Neuronal stem cell (in vitro differentiated cells): ENCODE results near the gene RANBP1.
A peak's percentile ranks its signal among the peaks of the same experiment; 100 is the strongest.

Source experiments
- DNase-seq: peaks from one replicate; pipeline ENCODE4 v3.0.0-alpha.2; 2013; ENCODE audit warnings: low spot score
- H2AFZ ChIP-seq: one replicate; pipeline ENCODE4 v1.6.1; 2013; ENCODE audit warnings: mild to moderate bottlenecking, low read length, inconsistent platforms
- H2AK5ac ChIP-seq: 2 replicates; pipeline ENCODE4 v1.6.1; 2013; ENCODE audit warnings: low read depth, mild to moderate bottlenecking, inconsistent platforms, low read length, moderate library complexity, mixed read lengths
- H2BK120ac ChIP-seq: 2 replicates; pipeline ENCODE4 v1.6.1; 2013; ENCODE audit warnings: low read depth, mild to moderate bottlenecking, inconsistent platforms, low read length, moderate library complexity, mixed read lengths
- H2BK12ac ChIP-seq: one replicate; pipeline ENCODE4 v1.6.1; 2013; ENCODE audit warnings: low read length, inconsistent platforms
- H2BK15ac ChIP-seq: 2 replicates; pipeline ENCODE4 v1.6.1; 2013; ENCODE audit warnings: mild to moderate bottlenecking, low read length, inconsistent platforms, mixed read lengths
- H2BK5ac ChIP-seq: one replicate; pipeline ENCODE4 v1.6.1; 2013; ENCODE audit warnings: inconsistent platforms, mild to moderate bottlenecking, low read length, moderate library complexity
- H3K14ac ChIP-seq: one replicate; pipeline ENCODE4 v1.6.1; 2013; ENCODE audit warnings: low read length, inconsistent platforms
- H3K18ac ChIP-seq: 2 replicates; pipeline ENCODE4 v1.6.1; 2013; ENCODE audit warnings: low read length, inconsistent platforms
- H3K23ac ChIP-seq: 2 replicates; pipeline ENCODE4 v1.6.1; 2013; ENCODE audit warnings: low read depth, mild to moderate bottlenecking, mixed read lengths, low read length, inconsistent platforms; ENCODE audit not compliant: poor library complexity
- H3K27ac ChIP-seq: replicated peaks from 3 replicates; pipeline ENCODE4 v1.5.1; 2013; ENCODE audit warnings: low read length, inconsistent platforms
- H3K27me3 ChIP-seq, 3 experiments: 2 replicates each; pipeline ENCODE4 v1.6.1; 2013; ENCODE audit warnings: low read length in 3 of 3, mild to moderate bottlenecking in 2 of 3, inconsistent platforms in 1 of 3, low read depth in 1 of 3, mixed read lengths in 1 of 3, moderate library complexity in 1 of 3; ENCODE audit not compliant: control insufficient read depth in 3 of 3, insufficient read depth in 3 of 3
- H3K36me3 ChIP-seq, 2 donors: replicated peaks in 1 of 2; 2 replicates each; pipeline ENCODE4 v1.6.1; 2013; ENCODE audit warnings: low read length in 2 of 2; ENCODE audit not compliant: control insufficient read depth in 2 of 2, insufficient read depth in 2 of 2
- H3K4ac ChIP-seq: 2 replicates; pipeline ENCODE4 v1.6.1; 2013; ENCODE audit warnings: inconsistent platforms, mild to moderate bottlenecking, low read length, moderate library complexity
- H3K4me1 ChIP-seq, 2 donors: 1 replicate in 1 of 2; 2 replicates in 1 of 2; pipeline ENCODE4 v1.6.1; 2013; ENCODE audit warnings: low read length in 2 of 2, low read depth in 1 of 2; ENCODE audit not compliant: control insufficient read depth in 2 of 2, insufficient read depth in 1 of 2
- H3K4me2 ChIP-seq: one replicate; pipeline ENCODE4 v1.6.1; 2013; ENCODE audit warnings: mild to moderate bottlenecking, low read length, inconsistent platforms; ENCODE audit not compliant: insufficient read depth, poor library complexity, severe bottlenecking
- H3K4me3 ChIP-seq, 2 donors: 2 replicates each; pipeline ENCODE4 v1.5.1; 2013; ENCODE audit warnings: low read length in 2 of 2, mild to moderate bottlenecking in 2 of 2, inconsistent platforms in 1 of 2, moderate library complexity in 1 of 2
- H3K79me1 ChIP-seq: one replicate; pipeline ENCODE4 v1.6.1; 2013; ENCODE audit warnings: low read depth, mild to moderate bottlenecking, inconsistent platforms, low read length, moderate library complexity
- H3K9ac ChIP-seq: one replicate; pipeline ENCODE4 v1.6.1; 2013; ENCODE audit warnings: mild to moderate bottlenecking, low read depth, low read length, inconsistent platforms; ENCODE audit not compliant: poor library complexity
- H3K9me3 ChIP-seq, 2 donors: replicated peaks in 1 of 2; 2 replicates each; pipeline versions ENCODE3 to v1.6.1; 2013; ENCODE audit warnings: low read length in 2 of 2, mild to moderate bottlenecking in 2 of 2, inconsistent platforms in 1 of 2, low read depth in 1 of 2, mixed read lengths in 1 of 2, moderate library complexity in 1 of 2; ENCODE audit not compliant: control insufficient read depth in 2 of 2, insufficient read depth in 1 of 2
- H4K8ac ChIP-seq: one replicate; pipeline ENCODE4 v1.6.1; 2013; ENCODE audit warnings: low read depth, mild to moderate bottlenecking, inconsistent platforms, low read length, moderate library complexity
- H4K91ac ChIP-seq: one replicate; pipeline ENCODE4 v1.6.1; 2013; ENCODE audit warnings: low read length, low read depth, mild to moderate bottlenecking, inconsistent platforms; ENCODE audit not compliant: poor library complexity
- WGBS, 2 donors: extraction: QIAGEN DNeasy Blood & Tissue Kit; methylation state at CpG; one replicate each; pipeline ENCODE4 v1.1.7; 2013; ENCODE audit warnings: missing lambda C conversion rate in 2 of 2, mixed read lengths in 1 of 2; ENCODE audit not compliant: insufficient read length in 2 of 2, insufficient replicate concordance in 1 of 2; ENCODE audit errors: extremely low coverage in 2 of 2; 5-methylcytosine and 5-hydroxymethylcytosine counted together

The RANBP1 gene

DNA sequence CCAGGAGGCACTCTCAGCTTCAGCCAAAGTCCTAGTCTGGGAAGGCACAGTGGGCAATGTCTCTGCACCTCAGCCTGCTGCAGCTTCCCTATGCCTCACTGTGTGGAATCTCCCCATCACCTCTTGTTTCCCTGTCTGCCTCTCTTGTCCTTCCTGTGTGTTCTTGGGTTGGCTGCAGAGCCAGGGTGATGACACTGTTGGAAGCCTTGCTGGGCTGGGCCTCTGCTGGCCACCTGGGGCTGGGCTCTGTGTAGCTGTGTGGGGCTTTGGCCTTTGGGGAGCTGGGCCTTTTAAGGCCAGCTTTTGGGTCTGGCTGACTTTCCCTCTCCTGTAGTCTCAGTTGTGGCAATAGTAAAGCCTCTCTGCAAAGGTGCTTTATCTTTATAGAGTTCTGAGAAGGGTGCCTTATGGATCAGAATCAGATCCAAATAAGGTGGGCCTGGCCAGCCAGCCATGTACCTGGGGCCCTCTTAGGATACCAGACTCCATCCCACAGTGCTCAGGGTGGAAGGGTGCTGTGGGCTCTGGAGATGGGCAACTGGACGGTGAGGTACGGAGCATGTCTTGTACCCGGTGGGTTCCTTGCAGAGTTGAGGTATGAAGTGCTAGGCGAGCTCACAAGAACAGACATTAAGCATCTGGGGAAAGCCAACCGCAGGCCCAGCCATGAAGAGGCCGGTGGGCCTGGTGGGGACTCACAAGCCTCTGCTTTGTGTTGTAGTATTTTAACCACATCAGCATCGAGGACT is 10.3 kb upstream of the RANBP1 start:
- Histone ChIP-seq H2BK12ac (no peak overlapping the region), H3K9ac (peak overlapping the region; percentile 18), H3K4me1 (no peaks in the 10 kb centered on the region), H4K91ac (no peak overlapping the region), H3K14ac (no peak overlapping the region), H3K27me3 (no peaks in the 10 kb centered on the region), H3K79me1 (peaks cover 20% of the 10 kb centered on the region), H2BK120ac (no peak overlapping the region), H2AFZ (no peak overlapping the region), H2BK5ac (no peak overlapping the region), H3K9me3 (peaks cover 0 to 2% of the 10 kb centered on the region in 2 donors), H3K4ac (no peak overlapping the region), H3K4me2 (no peak overlapping the region), H3K18ac (no peak overlapping the region), H3K4me3 (no peak overlapping the region), H3K36me3 (peaks cover 78 to 96% of the 10 kb centered on the region in 2 donors), H2BK15ac (no peak overlapping the region), H3K27ac (no peak overlapping the region), H4K8ac (no peak overlapping the region), H2AK5ac (no peak overlapping the region), H3K23ac (no peak overlapping the region)
- no CpG with 5 or more reads among the region's 7 CpGs for WGBS, 2 donors
- DNase-seq = no peak

DNA sequence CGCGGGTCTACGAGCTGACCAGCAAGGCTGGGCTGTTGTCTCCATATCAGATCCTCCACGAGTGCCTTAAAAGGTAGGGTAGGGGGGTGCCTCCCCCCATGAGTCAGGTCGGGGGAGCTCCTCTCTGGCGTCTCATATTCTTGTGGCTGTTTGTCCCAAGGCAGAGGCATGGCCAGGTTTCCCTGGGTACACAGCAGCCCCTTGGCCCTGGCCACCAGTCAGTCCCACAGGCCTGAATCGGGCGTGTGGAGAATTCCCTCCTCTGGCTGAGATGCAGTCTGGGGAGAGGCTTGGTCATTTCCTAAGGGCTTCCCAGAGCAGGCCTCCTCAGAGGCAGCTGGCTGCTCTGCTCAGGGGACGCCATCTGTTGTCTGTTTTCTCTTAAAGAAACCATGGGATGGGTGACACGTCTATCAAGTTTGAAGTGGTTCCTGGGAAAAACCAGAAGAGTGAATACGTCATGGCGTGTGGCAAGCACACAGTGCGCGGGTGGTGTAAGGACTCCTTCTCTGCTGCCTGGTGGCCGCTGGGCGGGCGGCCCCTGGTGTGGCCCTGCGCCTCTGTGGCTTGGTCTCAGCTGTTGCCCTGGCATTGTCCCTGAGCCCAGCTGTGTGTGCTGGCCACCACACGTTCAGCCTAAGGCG is 9.6 kb upstream of the RANBP1 start:
- H3K23ac ChIP-seq = no peak overlapping the region
- WGBS, 2 donors = no CpG with 5 or more reads among the region's 20 CpGs
- H3K18ac ChIP-seq = no peak overlapping the region
- no peak overlapping the region for H3K14ac ChIP-seq
- H4K91ac ChIP-seq = no peak overlapping the region
- H3K9me3 ChIP-seq = peaks cover 0 to 2% of the 10 kb centered on the region in 2 donors
- no peaks in the 10 kb centered on the region for H3K4me1 ChIP-seq
- no peak for DNase-seq
- no peak overlapping the region for H2BK120ac ChIP-seq
- no peak overlapping the region for H3K4me2 ChIP-seq
- H3K27me3 ChIP-seq = no peaks in the 10 kb centered on the region
- peak overlapping the region in 1 of 2 donors; percentile 18 for H3K4me3 ChIP-seq
- no peak overlapping the region for H2AK5ac ChIP-seq
- peak overlapping the region; percentile 75 for H4K8ac ChIP-seq
- no peak overlapping the region for H2BK15ac ChIP-seq
- H3K4ac ChIP-seq = no peak overlapping the region
- H3K79me1 ChIP-seq = peaks cover 20% of the 10 kb centered on the region
- no peak overlapping the region for H3K27ac ChIP-seq
- H2BK12ac ChIP-seq = no peak overlapping the region
- H3K9ac ChIP-seq = peak overlapping the region; percentile 57
- peaks cover 82 to 98% of the 10 kb centered on the region in 2 donors for H3K36me3 ChIP-seq
- no peak overlapping the region for H2AFZ ChIP-seq
- H2BK5ac ChIP-seq = no peak overlapping the region

- Histone ChIP-seq H3K18ac (no peak overlapping the region), H3K27ac (no peak overlapping the region), H2AK5ac (no peak overlapping the region), H3K9me3 (peaks cover 0 to 2% of the 10 kb centered on the region in 2 donors), H3K9ac (peak overlapping the region; percentile 57), H3K4me3 (no peak overlapping the region), H2AFZ (no peak overlapping the region), H3K79me1 (peaks cover 20% of the 10 kb centered on the region), H3K4me1 (no peaks in the 10 kb centered on the region), H2BK15ac (no peak overlapping the region), H2BK120ac (no peak overlapping the region), H3K36me3 (peaks cover 84 to 98% of the 10 kb centered on the region in 2 donors), H3K4ac (no peak overlapping the region), H3K4me2 (no peak overlapping the region), H4K91ac (no peak overlapping the region), H3K27me3 (no peaks in the 10 kb centered on the region), H4K8ac (peak overlapping the region; percentile 75), H3K14ac (no peak overlapping the region), H3K23ac (no peak overlapping the region), H2BK5ac (no peak overlapping the region), H2BK12ac (no peak overlapping the region)
- no CpG with 5 or more reads among the region's 10 CpGs for WGBS, 2 donors
- DNase-seq = no peak
These were observed 9.1 kb upstream of the RANBP1 start for GRCh38 chr22:20106849-20107237.

DNA sequence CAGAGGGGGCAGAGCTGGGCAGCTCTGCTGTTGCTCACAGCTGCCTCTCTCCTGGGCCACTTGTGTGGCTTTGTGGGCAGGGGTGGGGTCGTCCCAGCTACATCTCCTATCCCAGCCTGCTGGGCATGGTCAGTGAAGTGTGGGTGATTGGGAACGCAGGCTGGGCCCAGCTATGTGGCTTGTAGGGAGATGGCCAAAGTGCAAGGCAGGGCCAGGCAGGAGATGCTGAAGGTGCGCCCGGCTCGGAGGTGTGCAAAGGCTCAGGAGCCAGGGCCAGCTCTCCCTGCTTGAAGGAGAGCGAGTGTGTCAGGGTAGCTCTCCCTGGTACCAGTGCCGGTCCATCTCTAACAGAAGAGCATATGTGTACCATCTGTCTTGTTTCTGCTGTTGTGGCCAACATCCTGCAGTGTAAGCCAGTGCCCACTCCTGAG is 8.4 kb upstream of the RANBP1 start:
- Histone ChIP-seq H3K18ac (no peak overlapping the region), H3K27ac (no peak overlapping the region), H3K36me3 (peaks cover 84 to 98% of the 10 kb centered on the region in 2 donors), H2BK5ac (no peak overlapping the region), H3K27me3 (no peaks in the 10 kb centered on the region), H2BK12ac (no peak overlapping the region), H3K23ac (peak overlapping the region; percentile 85), H3K4me2 (no peak overlapping the region), H3K4me3 (no peak overlapping the region), H2BK15ac (no peak overlapping the region), H4K91ac (no peak overlapping the region), H3K9ac (no peak overlapping the region), H3K4me1 (no peaks in the 10 kb centered on the region), H2AK5ac (no peak overlapping the region), H3K14ac (no peak overlapping the region), H3K4ac (no peak overlapping the region), H4K8ac (no peak overlapping the region), H3K79me1 (peaks cover 20% of the 10 kb centered on the region), H3K9me3 (peaks cover 0 to 2% of the 10 kb centered on the region in 2 donors), H2AFZ (no peak overlapping the region), H2BK120ac (no peak overlapping the region)
- no CpG with 5 or more reads among the region's 7 CpGs for WGBS, 2 donors
- DNase-seq = no peak
